WTC11 (cell line): ENCODE measurements around the gene OVCA2. TPM values are rescaled to one million over a fixed set of nuclear protein-coding genes. Genes with fewer than 3 reads are reported as not detected.

Source experiments
- ATAC-seq: fragments of 200-7000 bp; cut with Tn5 transposase; 2 replicates; pipeline ENCODE4 v1.10.0; 2021; ENCODE audit warnings: mild to moderate bottlenecking, moderate library complexity
- CTCF ChIA-PET: fragments of 300-600 bp; sonication (Branson Sonifier 250); formaldehyde crosslinking; loops from one replicate; lab custom pipeline; 2021; ENCODE audit warnings: antibody characterized with exemption; lab: Charles Lee
- POLR2A ChIA-PET: fragments of 350-600 bp; sonication (Branson Sonifier 250); formaldehyde crosslinking; loops from one replicate; lab custom pipeline; 2021; ENCODE audit warnings: antibody characterized with exemption; lab: Charles Lee
- DNase-seq: peaks from one replicate; pipeline ENCODE4 v3.0.0; 2021; ENCODE audit warnings: low spot score
- H3K27ac Mint-ChIP-seq: 2 replicates; pipeline ENCODE4 v1.8.0; 2021; ENCODE audit warnings: mixed read lengths
- H3K27me3 Mint-ChIP-seq: 2 replicates; pipeline ENCODE4 v1.8.0; 2021; ENCODE audit warnings: low read depth, mild to moderate bottlenecking, moderate library complexity, mixed read lengths
- H3K36me3 Mint-ChIP-seq: 2 replicates; pipeline ENCODE4 v1.8.0; 2021; ENCODE audit warnings: mixed read lengths
- H3K4me1 Mint-ChIP-seq: 2 replicates; pipeline ENCODE4 v1.8.0; 2022; ENCODE audit warnings: mixed read lengths
- H3K4me3 Mint-ChIP-seq: 2 replicates; pipeline ENCODE4 v1.8.0; 2021; ENCODE audit warnings: mild to moderate bottlenecking, moderate library complexity, mixed read lengths
- H3K9me3 Mint-ChIP-seq: 2 replicates; pipeline ENCODE4 v1.8.0; 2021; ENCODE audit warnings: mixed read lengths
- ATF1 ChIP-seq: sonication (generic); formaldehyde crosslinking; IDR thresholded peaks from 2 replicates; pipeline ENCODE4 v1.8.1; 2023; ENCODE audit warnings: mild to moderate bottlenecking, moderate library complexity, missing genetic modification reagents
- ATF3 ChIP-seq: sonication (generic); formaldehyde crosslinking; conservative IDR thresholded peaks from 2 replicates; pipeline ENCODE4 v1.8.1; 2022; ENCODE audit warnings: mild to moderate bottlenecking, missing genetic modification reagents
- CBFB ChIP-seq: sonication (generic); formaldehyde crosslinking; IDR thresholded peaks from 2 replicates; pipeline ENCODE4 v1.8.1; 2022; ENCODE audit warnings: mild to moderate bottlenecking, low read depth, missing genetic modification reagents
- FOXP1 ChIP-seq: sonication (generic); formaldehyde crosslinking; IDR thresholded peaks from 2 replicates; pipeline ENCODE4 v1.8.0; 2022; ENCODE audit warnings: missing genetic modification reagents, mild to moderate bottlenecking, moderate library complexity, borderline replicate concordance
- GABPB1 ChIP-seq: sonication (generic); formaldehyde crosslinking; IDR thresholded peaks from 2 replicates; pipeline ENCODE4 v1.8.1; 2023; ENCODE audit warnings: mild to moderate bottlenecking, missing genetic modification reagents
- JUN ChIP-seq: sonication (generic); formaldehyde crosslinking; IDR thresholded peaks from 2 replicates; pipeline ENCODE4 v1.8.0; 2023; ENCODE audit warnings: mild to moderate bottlenecking, missing genetic modification reagents
- MYBL2 ChIP-seq: sonication (generic); formaldehyde crosslinking; IDR thresholded peaks from 2 replicates; pipeline ENCODE4 v1.8.1; 2023; ENCODE audit warnings: mild to moderate bottlenecking, moderate library complexity, missing genetic modification reagents
- NFATC4 ChIP-seq: fragments of 250-450 bp; sonication (Bioruptor Pico); IDR thresholded peaks from 2 replicates; pipeline ENCODE4 v1.9.0; 2021; ENCODE audit warnings: mild to moderate bottlenecking
- NFYB ChIP-seq: sonication (generic); formaldehyde crosslinking; conservative IDR thresholded peaks from 2 replicates; pipeline ENCODE4 v1.8.0; 2022; ENCODE audit warnings: low read depth, missing genetic modification reagents
- PREB ChIP-seq: sonication (generic); formaldehyde crosslinking; IDR thresholded peaks from 2 replicates; pipeline ENCODE4 v1.8.1; 2022; ENCODE audit warnings: mild to moderate bottlenecking, missing genetic modification reagents, moderate library complexity, borderline replicate concordance
- STAT6 ChIP-seq: sonication (generic); formaldehyde crosslinking; conservative IDR thresholded peaks from 2 replicates; pipeline ENCODE4 v1.8.1; 2023; ENCODE audit warnings: mild to moderate bottlenecking, low read depth, missing genetic modification reagents, moderate library complexity
- TEAD4 ChIP-seq: sonication (generic); formaldehyde crosslinking; IDR thresholded peaks from 2 replicates; pipeline ENCODE4 v1.8.0; 2022; ENCODE audit warnings: mild to moderate bottlenecking, missing genetic modification reagents
- TP53 ChIP-seq: sonication (generic); formaldehyde crosslinking; IDR thresholded peaks from 2 replicates; pipeline ENCODE4 v1.8.1; 2023; ENCODE audit warnings: mild to moderate bottlenecking, missing genetic modification reagents
- ZBTB43 ChIP-seq: sonication (generic); formaldehyde crosslinking; IDR thresholded peaks from 2 replicates; pipeline ENCODE4 v1.8.1; 2023; ENCODE audit warnings: mild to moderate bottlenecking, missing genetic modification reagents
- ZNF138 ChIP-seq: sonication (generic); formaldehyde crosslinking; conservative IDR thresholded peaks from 2 replicates; pipeline ENCODE4 v1.8.1; 2022; ENCODE audit warnings: mild to moderate bottlenecking, moderate library complexity, missing genetic modification reagents
- ZNF232 ChIP-seq: sonication (generic); formaldehyde crosslinking; IDR thresholded peaks from 2 replicates; pipeline ENCODE4 v1.8.0; 2022; ENCODE audit warnings: mild to moderate bottlenecking, missing genetic modification reagents
- ZNF671 ChIP-seq: fragments of 250-450 bp; sonication (Bioruptor Pico); IDR thresholded peaks from 2 replicates; pipeline ENCODE4 v1.8.0; 2021; ENCODE audit warnings: mild to moderate bottlenecking
- ZSCAN18 ChIP-seq: fragments of 250-450 bp; sonication (Bioruptor Pico); IDR thresholded peaks from 2 replicates; pipeline ENCODE4 v2.1.2; 2022; ENCODE audit warnings: mild to moderate bottlenecking, moderate library complexity
- total RNA-seq: library from RNA; stranded (reverse); gene quantifications from 3 replicates; pipeline ENCODE4 v1.2.3, GENCODE V29; 2021

Gene OVCA2
- total RNA-seq, 1 experiment from 2014 or later = 23.5 TPM

GRCh38 chr17:2040942-2041560 lies 771 bp upstream of the OVCA2 start (continued):
- TF ChIP-seq ZBTB43 (no peak), FOXP1 (CRISPR knock-in tag) (no peak), CBFB (no peak), TP53 (CRISPR knock-in tag) (no peak), PREB (no peak)

- peaks cover 4% of the 10 kb centered on the region for H3K4me1 Mint-ChIP-seq
- H3K9me3 Mint-ChIP-seq = no peaks in the 10 kb centered on the region
- TF ChIP-seq ATF3 (CRISPR knock-in tag) (no peak), ZNF138 (CRISPR knock-in tag) (no peak), JUN (CRISPR knock-in tag) (no peak)
- ATAC-seq (peak; percentile 12), DNase-seq (no peak)
- peak overlapping the region; percentile 90 for H3K4me3 Mint-ChIP-seq
- H3K27me3 Mint-ChIP-seq = peaks cover 16% of the 10 kb centered on the region
- H3K27ac Mint-ChIP-seq = peak overlapping the region; percentile 65
- ChIA-PET POLR2A (interaction anchor here (1.0 kb wide), 1 partner anchor 133 kb away, joined by 3 read pairs; no protein-coding TSS in a partner anchor), CTCF (interaction anchor here (0.7 to 2.3 kb wide), 6 partner anchors 11 to 202 kb away, joined by 3 to 8 read pairs (median 4); partner anchors contain the start of gene RTN4RL1)
- H3K36me3 Mint-ChIP-seq = peaks cover 10% of the 10 kb centered on the region
Measured at GRCh38 chr17:2042390-2042847, 597 bp downstream of the OVCA2 start.

GRCh38 chr17:2042933-2043332 lies 1.1 kb downstream of the OVCA2 start:
- Mint-ChIP-seq H3K36me3 (peaks cover 10% of the 10 kb centered on the region), H3K9me3 (no peaks in the 10 kb centered on the region), H3K4me1 (peaks cover 4% of the 10 kb centered on the region), H3K27me3 (peaks cover 22% of the 10 kb centered on the region), H3K4me3 (peak overlapping the region; percentile 90), H3K27ac (peak overlapping the region; percentile 65; the same call in 1 of the 2 replicates)
- ATAC-seq = no peak
- no peak for DNase-seq
- CTCF ChIA-PET = interaction anchor here (2.1 to 2.3 kb wide), 3 partner anchors 10 to 202 kb away, joined by 5 to 8 read pairs (median 8); no protein-coding TSS in a partner anchor
- no peak for TF ChIP-seq NFATC4 (CRISPR knock-in tag)
- TF ChIP-seq JUN (CRISPR knock-in tag) = 0 out of 2 replicates have a peak, but pooled peaks have one; percentile 31
- POLR2A ChIA-PET = no interaction called here

- TF ChIP-seq NFYB = no peak
- TF ChIP-seq, all 79 proteins: peak for 0
- ATAC-seq = no peak
- no peak for DNase-seq
- H3K36me3 Mint-ChIP-seq = peaks cover 10% of the 10 kb centered on the region
- 0 out of 2 replicates have a peak overlapping the region, but pooled peaks have one; percentile 37 for H3K4me3 Mint-ChIP-seq
- H3K4me1 Mint-ChIP-seq = peaks cover 4% of the 10 kb centered on the region
- H3K27ac Mint-ChIP-seq = no peak overlapping the region
- ChIA-PET CTCF (interaction anchor here (1.7 kb wide), 1 partner anchor 135 kb away, joined by 6 read pairs; no protein-coding TSS in a partner anchor), POLR2A (interaction anchor here (0.6 to 0.7 kb wide), 2 partner anchors 25 to 47 kb away, joined by 4 to 6 read pairs; no protein-coding TSS in a partner anchor)
- H3K9me3 Mint-ChIP-seq = no peaks in the 10 kb centered on the region
- peaks cover 30% of the 10 kb centered on the region for H3K27me3 Mint-ChIP-seq
Measured at GRCh38 chr17:2043785-2044184, 2.0 kb downstream of the OVCA2 start.

- Mint-ChIP-seq H3K9me3 (no peaks in the 10 kb centered on the region), H3K27ac (no peak overlapping the region), H3K36me3 (peaks cover 10% of the 10 kb centered on the region), H3K4me1 (peaks cover 4% of the 10 kb centered on the region), H3K27me3 (peaks cover 36% of the 10 kb centered on the region), H3K4me3 (no peak overlapping the region)
- no peak for ATAC-seq
- POLR2A ChIA-PET = no interaction called here
- no peak for DNase-seq
- CTCF ChIA-PET = interaction anchor here (0.7 to 1.7 kb wide), 2 partner anchors 44 to 135 kb away, joined by 6 to 7 read pairs; no protein-coding TSS in a partner anchor
- TF ChIP-seq ATF1 (CRISPR knock-in tag) (no peak), ZSCAN18 (CRISPR knock-in tag) (no peak), STAT6 (CRISPR knock-in tag) (no peak), ZNF232 (no peak), MYBL2 (CRISPR knock-in tag) (no peak), TEAD4 (CRISPR knock-in tag) (no peak), ZNF671 (CRISPR knock-in tag) (no peak), GABPB1 (CRISPR knock-in tag) (no peak)
Measured at GRCh38 chr17:2044263-2044894, 2.6 kb downstream of the OVCA2 start.
